Right lung (tissue), 10 donors: ENCODE results near the gene MMD2. TPM values are rescaled to one million over a fixed set of nuclear protein-coding genes. Genes with fewer than 3 reads are reported as not detected.
"Not testable (repeated sequence)": the region's sequence is repeated elsewhere in the genome, so short reads cannot be mapped to it uniquely, and the experiment has no call there.

Experiments
- DNase-seq, 2 donors: peaks; one replicate each; pipeline ENCODE4 v3.0.0-alpha.2; 2013
- long read RNA-seq, 8 donors: transcript quantifications; one replicate each; lab custom pipeline, GENCODE V29; 2026
- polyA plus RNA-seq, 5 donors: library from polyadenylated mRNA; unstranded; fragments of 120-200 nt; gene quantifications; one replicate each; pipeline versions ENCODE4 v1.2.1 to v1.2.3, GENCODE V29; 2013; ENCODE audit warnings: inconsistent platforms in 1 of 5, low replicate concordance in 1 of 5; ENCODE audit not compliant: insufficient read length in 5 of 5, insufficient read depth in 1 of 5

Gene MMD2, protein sequence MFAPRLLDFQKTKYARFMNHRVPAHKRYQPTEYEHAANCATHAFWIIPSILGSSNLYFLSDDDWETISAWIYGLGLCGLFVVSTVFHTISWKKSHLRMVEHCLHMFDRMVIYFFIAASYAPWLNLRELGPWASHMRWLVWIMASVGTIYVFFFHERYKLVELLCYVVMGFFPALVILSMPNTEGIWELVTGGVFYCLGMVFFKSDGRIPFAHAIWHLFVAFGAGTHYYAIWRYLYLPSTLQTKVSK
- not detected for polyA plus RNA-seq
- long read RNA-seq, donor 1, result 0 reads
- long read RNA-seq, donor 2, result 0 reads
- long read RNA-seq, donor 3, result 0 reads
- long read RNA-seq, donor 4, result 0 reads
- long read RNA-seq, donor 5, result 0 reads
- long read RNA-seq, donor 6, result 0 reads
- long read RNA-seq, donor 7, result 0 reads
- long read RNA-seq, donor 8, result 0 reads

DNA sequence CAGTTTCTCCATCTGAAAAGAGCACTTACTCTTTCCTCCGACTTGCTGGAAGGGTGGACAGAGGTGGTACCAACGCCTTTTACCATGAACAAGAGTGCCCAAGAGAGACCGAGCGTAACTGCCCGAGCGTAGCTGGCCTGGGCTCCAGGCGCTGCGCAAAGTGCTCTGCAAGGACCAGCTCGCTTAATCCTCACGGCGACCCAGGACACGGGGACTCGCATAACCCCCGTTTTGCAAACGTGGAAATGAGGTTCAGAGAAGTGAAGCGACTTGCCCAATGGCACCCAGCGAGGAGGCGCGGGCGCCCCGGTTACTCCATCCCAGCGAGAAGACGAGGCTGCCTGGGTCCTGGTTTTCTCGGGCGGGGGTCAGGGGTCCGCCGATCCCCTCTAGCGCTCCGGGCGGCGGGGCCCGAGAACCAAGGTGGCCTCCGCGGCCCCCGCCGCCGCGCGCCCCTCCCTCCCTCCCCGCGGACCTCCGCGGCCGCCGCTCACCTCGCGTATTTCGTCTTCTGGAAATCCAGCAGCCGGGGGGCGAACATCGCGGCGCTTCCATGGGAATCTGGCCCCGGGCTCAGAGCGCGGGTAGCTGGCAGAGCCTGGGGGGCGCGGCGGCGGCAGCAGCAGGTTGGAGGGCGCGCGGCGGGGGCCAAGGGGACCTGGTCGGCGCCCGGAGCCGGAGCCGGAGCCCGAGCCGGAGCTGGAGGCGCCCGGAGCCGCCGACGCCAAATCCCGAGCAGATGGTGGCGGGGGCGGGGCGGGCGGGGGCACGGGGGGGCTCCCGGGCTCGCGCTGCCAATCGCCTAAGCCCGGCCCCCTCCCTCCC lies at the start of gene MMD2:
Gene MMD2, minus strand, starts transcription at position 711 of the 825 bp plus-strand sequence. Its CDS starts 170 bp downstream, at position 541.
- no peak for DNase-seq

DNA sequence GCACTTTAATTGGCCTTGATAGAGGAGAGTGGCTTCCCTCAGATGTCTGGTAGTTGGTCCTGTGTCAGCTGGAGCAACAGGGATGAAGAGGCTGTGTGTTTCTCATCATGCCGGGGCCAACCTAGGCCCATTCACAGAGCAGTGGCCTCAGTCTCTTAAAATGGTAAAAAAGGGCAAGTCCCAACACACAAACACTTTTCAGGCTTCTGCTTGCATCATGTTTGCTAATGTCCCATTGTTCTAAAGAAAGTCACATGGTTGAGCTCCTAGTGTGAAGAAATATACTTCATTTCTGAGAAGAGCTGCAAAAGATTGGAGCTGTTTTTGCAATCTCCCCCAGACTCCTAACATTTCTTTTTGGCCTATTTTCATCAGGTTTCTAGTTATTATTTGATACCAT lies 46.1 kb upstream of the MMD2 start:
- no peak for DNase-seq

DNA sequence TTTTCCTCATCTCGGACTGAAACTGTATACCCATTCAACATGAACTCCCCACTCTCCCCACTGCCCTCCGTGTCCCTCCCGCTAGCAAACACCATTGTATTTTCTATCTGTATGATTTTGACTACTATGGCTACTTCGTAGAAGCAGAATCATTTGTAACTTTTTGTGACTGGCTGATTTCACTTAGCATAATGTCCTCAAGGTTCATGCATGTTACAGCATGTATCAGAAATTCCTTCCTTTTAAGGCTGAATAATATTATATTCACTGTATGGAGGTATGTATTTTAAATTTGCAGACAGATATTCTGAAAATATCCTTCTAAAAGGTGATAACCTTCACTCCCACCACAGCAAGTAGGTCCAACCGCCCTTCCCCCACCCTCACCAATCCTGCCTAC lies 42.9 kb upstream of the MMD2 start:
- no peak for DNase-seq

DNA sequence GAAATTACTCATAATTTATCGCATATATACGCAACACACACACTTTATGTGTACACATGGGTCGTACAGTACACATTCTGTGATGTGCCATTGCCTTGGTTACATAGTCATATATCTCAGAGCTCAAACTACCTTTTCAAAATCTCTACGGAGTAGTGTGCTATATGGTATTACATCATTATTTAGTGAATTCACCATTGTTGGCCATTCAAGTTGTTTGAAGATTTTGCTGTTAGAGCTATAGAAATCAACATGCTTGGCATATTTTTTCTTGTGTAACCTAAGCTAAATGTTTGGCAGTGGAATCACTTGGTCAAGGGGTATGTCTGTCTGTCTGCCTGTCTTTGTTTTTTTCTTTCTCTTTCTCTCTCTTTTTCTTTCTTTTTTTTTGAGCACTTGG lies 42.0 kb upstream of the MMD2 start:
- DNase-seq, result no peak

DNA sequence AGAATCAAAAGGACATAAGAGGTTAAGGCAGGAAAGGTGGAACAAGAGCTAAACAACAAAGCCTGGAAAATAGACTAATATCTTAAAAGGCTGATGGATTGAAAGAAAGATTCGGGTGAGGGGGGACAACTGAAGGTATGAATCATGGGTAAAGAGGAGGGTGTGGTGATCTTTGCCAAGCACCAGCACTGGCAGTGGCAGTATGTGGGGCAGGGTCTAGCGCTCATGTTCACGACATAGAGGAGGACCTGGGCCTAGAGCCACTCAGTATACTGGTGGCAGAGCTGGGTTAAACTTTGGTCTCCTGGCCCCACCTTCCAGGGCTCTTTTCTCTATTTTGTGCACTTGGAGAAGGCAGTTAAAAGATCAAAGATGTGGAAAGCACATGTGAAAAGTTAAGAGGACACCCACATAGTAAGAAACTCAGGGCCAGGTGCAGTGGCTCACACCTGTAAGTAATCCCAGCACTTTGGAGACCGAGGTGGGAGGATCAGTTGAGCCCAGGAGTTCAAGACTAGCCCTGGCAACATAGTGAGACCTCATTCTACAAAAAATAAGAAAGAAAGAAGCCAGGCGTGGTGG lies 40.5 kb upstream of the MMD2 start:
- no peak for DNase-seq

DNA sequence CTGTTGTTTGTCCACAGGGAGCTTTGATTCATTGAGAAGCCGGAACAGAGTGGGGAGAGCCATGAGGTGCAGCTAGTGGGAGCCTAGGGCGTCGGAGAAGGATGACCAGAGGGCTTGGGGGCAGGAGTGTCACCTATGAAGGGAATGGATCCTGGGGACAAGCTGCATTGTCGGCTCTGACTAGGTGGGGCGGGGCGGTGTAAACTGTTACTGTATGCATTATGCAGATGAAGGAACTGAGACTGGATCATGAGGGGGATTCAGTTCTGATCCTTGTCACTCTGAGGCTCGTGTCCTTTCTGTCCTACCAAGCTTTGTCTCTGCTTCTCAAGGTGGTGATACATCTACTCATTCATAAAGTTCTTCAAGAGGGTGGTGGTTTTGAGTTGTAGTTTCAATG lies 39.9 kb upstream of the MMD2 start:
- no peak for DNase-seq

DNA sequence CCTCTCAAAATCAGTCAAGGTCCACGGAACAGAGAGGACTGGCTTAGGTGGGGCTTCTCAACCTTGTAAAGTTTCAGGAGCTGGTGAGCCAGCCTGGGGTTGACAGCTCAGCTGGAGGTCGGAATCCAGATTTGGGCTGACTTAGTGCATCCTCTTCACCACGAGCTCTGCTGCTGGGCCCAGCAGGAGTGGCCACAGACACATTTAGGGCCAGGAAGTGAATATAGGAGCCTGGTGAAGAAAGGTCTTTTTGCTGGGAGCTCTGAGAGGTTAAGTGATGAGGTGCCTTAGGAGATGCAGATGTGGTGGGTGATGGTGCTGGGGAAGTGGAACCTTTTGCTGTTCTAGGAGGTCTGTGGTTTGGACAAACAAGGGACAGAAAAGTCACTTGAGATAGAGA lies 39.3 kb upstream of the MMD2 start:
- DNase-seq, result no peak

DNA sequence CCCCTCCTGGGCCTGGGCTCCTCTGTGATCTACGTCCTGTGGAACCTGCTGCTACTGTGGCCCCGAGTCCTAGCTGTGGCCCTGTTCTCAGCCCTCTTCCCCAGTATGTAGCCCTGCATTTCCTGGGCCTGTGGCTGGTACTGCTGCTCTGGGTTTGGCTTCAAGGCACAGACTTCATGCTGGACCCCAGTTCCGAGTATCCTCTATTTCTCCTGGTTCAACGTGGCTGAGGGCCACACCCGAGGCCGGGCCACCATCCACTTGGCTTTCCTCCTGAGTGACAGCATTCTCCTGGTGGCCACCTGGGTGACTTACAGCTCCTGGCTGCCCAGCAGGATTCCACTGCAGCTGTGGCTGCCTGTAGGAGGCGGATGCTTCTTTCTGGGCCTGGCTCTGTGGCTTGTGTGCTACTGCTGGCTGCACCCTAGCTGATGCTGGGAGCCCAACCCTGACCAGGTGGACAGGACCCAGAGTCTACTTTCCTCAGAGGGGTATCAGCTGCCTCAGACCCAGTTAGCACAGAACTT lies 37.8 kb upstream of the MMD2 start:
- no peak for DNase-seq

DNA sequence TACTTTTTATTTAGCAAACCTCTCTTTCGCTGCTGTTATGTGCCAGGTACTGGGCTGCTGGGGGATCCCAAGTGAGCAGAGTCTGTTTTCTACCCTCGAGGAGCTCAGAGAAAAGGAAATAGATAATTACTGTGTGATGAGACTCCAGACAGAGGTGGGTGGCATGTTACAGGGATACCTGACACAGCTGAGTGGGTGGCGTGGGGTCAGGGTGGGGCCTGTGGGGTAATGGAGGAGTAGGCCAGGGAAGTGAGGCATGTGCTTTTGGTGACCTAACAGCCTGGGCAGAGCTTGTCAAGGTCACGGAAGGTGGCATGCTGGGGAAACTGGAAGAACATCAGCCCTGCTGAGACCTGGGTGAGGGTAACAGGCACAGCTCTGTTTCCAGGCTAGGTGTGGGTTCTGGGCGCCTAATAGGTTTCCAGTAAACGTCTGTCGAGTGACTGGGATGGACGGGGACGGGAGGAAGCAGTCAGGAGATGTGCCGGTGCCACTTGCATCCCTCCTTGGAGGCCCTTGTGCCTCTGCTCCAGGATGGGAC lies 36.5 kb upstream of the MMD2 start:
- no peak for DNase-seq

DNA sequence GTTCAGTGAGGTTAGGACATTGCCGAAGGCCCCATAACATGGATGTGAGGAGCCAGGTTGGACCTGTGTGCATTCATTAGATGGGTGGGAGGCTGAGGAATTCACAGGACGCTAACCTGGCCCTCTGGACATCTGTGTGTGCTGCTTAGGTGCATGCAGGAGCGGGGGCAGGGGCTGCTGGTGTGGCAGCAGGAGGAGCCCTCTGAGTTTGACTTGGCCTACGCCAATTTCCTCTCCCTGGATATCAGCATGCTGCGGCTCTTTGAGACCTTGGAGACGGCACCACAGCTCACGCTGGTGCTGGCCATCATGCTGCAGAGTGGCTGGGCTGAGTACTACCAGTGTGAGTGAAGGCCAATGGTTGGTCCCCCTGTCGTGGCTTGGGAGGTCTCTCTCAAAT lies 34.5 kb upstream of the MMD2 start:
- no peak for DNase-seq

DNA sequence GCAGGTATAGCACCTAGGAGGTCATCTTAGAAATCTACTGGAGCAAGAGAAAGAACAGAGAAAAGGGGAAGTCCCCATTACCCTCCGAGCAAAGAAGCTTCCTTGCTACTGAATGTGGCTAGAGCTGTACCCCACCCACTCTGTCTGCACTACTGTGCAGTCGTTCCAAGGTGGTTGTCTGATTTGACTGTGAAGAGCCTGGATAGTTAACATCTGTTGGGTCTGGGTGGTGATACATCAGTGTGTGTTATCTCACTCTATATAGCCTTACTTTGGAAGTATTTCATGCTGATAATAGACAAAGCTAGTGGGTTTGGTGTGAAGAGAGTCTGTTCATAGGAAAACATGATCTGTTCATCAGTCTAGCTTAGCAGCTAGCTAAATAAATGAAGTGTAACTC lies 23.8 kb upstream of the MMD2 start:
- not testable (repeated sequence) for DNase-seq

DNA sequence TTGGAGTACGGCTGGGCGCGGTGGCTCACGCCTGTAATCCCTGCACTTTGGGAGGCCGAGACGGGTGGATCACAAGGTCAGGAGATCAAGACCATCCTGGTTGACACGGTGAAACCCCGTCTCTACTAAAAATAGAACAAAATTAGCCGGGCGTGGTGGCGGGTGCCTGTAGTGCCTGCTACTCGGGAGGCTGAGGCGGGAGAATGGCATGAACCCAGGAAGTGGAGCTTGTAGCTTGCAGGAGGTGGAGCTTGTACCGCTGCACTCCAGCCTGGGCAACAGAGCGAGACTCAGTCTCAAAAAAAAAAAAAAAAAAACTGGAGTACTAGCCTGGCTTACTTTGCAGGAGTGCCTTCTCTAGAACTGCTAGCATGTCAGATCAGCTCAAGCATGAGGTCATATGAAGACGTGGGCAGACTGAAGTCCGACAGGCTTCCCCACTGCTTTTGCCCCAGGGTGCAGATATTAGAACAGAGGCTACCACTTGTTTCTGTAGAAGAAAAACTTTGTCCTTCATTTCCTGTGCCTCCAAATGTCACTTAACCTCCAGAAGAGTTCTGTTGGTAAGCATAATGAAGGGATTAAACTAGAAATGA lies 22.4 kb upstream of the MMD2 start:
- not testable (repeated sequence) for DNase-seq

DNA sequence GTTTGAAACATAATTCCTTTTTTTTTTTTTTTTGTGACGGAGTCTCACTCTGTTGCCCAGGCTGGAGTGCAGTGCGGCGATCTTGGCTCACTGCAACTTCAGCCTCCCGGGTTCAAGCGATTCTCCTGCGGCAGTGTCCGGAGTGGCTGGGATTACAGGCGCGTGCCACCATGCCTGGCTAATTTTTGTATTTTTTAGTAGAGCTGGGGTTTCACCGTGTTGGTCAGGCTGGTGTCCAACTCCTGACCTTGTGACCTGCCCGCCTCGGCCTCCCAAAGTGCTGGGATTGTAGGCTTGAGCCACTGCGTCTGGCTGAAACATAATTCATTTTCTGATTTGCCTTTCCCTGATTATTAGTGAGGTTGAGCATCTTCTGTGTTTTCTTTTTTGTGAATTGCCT lies 16.6 kb upstream of the MMD2 start:
- DNase-seq, result not testable (repeated sequence)

DNA sequence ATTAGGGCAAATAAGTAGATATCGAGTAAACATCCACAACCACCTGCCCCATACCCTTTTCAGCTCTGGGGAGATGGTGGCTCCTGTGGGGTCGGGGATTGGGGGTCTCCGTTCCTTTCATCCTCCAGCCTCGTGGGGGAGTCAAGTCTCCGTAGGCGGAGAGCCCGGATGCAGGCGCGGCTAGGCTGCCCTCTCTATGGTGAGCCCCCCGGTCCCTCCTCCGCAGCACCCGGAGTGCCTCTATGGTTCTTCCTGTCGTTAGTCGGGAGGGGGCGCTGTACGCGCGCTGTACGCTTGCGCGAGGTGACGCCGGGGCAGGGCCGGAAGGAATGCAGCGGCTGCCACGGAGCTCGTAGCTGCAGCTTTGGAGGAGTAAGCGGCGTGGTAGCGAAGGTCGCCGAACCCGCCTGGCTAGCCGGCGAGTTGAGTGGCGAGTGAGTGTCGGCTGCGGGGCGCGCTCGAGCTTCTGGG lies 14.8 kb upstream of the MMD2 start:
- DNase-seq, result peak; percentile 88 to 93

DNA sequence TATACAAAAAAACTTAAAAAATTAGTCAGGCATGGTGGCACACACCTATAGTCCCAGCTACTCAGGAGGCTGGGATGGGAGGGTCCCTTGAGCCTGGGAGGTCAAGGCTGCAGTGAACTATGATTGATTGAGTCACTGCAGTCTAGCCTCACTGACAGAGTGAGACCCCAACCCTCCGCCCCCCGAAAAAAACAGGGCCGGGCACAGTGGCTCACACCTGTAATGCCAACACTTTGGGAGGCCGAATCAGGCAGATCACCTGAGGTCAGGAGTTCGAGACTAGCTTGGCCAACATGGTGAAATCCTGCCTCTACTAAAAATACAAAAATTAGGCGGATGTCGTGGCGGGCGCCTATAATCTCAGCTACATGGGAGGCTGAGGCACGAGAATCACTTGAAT lies 13.5 kb upstream of the MMD2 start:
- not testable (repeated sequence) for DNase-seq

DNA sequence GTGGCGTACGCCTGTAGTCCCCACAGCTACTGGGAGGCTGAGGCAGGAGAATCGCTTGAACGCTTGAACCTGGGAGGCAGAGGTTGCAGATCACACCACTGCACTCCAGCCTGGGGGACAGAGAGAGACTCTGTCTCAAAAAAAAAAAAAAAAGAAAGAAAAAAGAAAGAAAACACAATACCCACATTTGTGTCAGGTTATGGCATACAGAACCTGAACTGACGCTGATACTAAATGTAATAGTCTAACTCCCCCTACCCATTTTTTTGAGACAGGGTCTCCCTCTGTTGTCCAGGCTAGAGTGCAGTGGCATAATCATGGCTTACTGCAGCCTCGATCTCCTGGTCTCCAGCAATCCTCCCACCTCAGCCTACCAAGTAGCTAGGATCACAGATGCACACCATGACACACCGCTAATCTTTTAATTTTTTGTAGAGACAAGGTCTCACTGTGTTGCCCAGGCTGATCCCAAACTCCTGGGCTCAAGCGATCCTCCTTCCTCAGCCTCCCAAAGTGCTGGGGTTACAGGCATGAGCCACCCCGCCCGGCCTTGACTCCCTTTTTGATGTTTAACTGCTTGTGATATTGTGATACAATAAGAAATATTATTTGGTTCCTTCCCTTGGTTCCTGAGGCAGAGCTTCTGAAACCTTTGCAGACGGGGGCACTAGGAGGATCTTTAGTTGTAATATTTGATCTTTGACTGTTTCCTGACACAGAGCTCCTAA lies 6.5 kb upstream of the MMD2 start:
- DNase-seq, result no peak

DNA sequence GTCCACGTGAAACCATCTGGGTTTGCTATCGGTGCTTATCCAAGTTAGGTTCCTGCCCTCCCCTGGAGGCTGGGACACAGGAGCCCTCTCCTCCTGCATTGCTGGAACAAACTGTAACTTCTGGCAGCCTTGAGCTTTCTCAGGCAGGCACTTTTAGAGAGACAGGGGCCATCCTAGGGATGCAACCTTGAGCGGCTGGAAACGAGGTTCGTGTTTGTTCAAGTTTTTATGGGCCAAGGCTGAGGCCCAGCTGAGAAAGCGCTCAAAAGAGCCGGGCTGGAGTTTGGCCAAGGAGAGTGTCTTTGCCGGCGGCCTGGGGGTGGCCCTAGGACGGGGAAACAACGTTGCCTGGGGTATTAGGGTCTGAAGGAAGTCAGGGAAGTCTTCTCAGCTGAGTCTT lies 5.5 kb upstream of the MMD2 start:
- DNase-seq, result no peak

DNA sequence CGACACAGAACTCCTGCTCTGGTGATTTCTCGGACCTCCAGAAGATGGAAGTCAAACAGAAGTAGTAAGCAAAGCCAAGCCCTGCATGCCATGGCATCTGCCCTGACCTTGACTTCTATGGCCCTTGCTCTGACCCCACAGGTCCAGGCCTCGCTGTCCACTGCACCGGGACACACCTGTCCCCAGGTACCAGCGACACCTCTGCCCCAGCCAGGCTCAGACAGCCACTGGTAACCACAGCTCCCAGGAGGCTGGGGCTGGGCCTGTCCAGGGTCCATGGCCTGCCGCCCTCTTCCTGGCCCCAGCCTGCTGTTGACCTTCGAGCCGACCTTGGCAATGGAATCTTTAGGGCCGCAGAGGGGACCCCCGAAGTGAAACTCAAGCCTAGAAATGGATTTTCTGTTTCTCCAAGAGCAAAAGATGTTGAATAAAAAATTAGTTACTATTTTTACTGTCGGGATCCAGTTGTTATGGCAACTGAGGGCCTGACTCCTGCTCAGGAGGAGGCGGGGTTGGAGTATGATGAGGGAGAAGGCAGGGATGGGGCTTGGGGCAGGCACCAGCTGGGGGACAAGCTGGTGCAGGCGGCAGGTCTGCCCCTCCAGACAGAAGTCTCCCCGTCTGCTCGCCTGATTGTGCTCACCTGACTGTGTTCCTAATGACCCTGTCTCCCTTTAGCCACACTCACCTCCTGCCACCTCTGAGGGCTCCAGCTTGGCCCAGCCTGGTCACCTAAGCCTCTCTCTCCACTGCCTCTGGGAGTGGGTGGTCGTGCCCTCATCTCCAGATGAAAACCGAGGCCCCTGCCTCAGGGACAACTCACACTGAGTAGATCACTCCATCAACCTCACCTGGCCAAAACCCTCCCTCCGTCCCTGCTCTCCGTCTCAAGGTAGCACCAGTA lies 4.1 kb upstream of the MMD2 start:
- no peak for DNase-seq

DNA sequence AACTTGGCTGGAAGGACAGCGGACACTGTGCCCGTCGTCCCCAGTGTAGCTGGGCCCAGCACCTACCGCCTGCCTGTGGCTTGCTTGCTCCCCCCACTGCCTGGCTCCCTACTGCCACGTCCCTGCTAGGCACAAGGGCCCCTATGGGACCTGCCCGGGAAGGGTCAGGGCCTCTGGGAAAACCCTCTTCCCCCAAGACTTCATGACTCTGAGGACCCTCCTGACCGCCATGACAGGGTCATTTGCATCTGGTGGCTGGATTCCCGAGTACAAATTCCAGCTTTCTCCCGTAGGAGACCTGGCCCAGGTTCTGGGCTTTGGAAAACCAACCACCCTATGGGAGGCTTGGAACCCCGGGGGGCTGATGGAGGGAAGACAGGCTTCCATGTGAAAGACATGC lies 1.4 kb upstream of the MMD2 start:
- no peak for DNase-seq

DNA sequence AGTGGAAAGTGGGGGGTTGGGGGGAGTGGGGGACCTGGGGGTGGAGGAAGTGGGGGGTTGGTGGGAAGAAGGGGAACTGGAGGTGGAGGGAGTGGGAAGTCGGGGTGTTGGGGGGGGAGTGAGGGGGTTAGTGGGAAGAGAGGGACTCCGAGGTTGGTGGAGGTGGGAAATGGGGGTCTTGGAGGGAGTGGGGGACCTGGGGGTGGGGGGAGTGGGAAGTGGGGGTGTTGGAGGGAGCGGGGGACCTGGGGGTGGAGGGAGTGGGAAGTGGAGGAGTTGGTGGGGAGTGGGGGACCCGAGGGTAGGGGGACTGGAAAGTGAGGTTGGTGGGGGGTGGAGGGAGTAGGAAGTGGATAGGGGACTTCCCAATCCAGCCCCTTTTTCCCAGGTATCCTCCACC lies 906 bp upstream of the MMD2 start:
- DNase-seq, result no peak
